22Rv1 (cell line): ENCODE data around the gene CYB561D1.

Source experiments
- H3K27ac ChIP-seq: fragments of 450-650 bp; 2 replicates; pipeline ENCODE4 v1.5.1; 2017
- CTCF ChIP-seq: fragments of 450-650 bp; IDR thresholded peaks from 2 replicates; pipeline ENCODE4 v1.5.1; 2017; ENCODE audit warnings: mild to moderate bottlenecking
- ZFX ChIP-seq: fragments of 450-650 bp; IDR thresholded peaks from 2 replicates; pipeline ENCODE4 v1.6.1; 2017; ENCODE audit warnings: antibody characterized with exemption, borderline replicate concordance

CYB561D1 gene

GRCh38 chr1:109500941-109501381, 7.1 kb downstream of the CYB561D1 start:
- no peak overlapping the region for H3K27ac ChIP-seq
- TF ChIP-seq CTCF: no peak
- TF ChIP-seq ZFX: no peak

GRCh38 chr1:109501644-109502363, 7.9 kb downstream of the CYB561D1 start:
- TF ChIP-seq CTCF: no peak
- no peak for TF ChIP-seq ZFX
- no peak overlapping the region for H3K27ac ChIP-seq

- H3K27ac ChIP-seq: no peak overlapping the region
- no peak for TF ChIP-seq ZFX
- TF ChIP-seq CTCF: no peak
Measured at GRCh38 chr1:109502364-109502851, 8.5 kb downstream of the CYB561D1 start.

- H3K27ac ChIP-seq: no peak overlapping the region
- TF ChIP-seq ZFX (no peak), CTCF (no peak)
Measured at GRCh38 chr1:109503935-109504334, 10.0 kb downstream of the CYB561D1 start.

GRCh38 chr1:109504974-109505373, 11.1 kb downstream of the CYB561D1 start:
- TF ChIP-seq CTCF (no peak), ZFX (no peak)
- no peak overlapping the region for H3K27ac ChIP-seq

- H3K27ac ChIP-seq: no peak overlapping the region
- TF ChIP-seq CTCF: no peak
- TF ChIP-seq ZFX: no peak
Measured at GRCh38 chr1:109508001-109508872, 14.3 kb downstream of the CYB561D1 start.

GRCh38 chr1:109508873-109509175, 14.9 kb downstream of the CYB561D1 start:
- TF ChIP-seq CTCF: no peak
- no peak for TF ChIP-seq ZFX

More at GRCh38 chr1:109508873-109509175, 14.9 kb downstream of the CYB561D1 start:
- no peak overlapping the region for H3K27ac ChIP-seq
